MG63 (cell line): ENCODE data around the gene DGCR8. TPM values are rescaled to one million over a fixed set of nuclear protein-coding genes. Genes with fewer than 3 reads are reported as not detected.

Source experiments
- DNase-seq: peaks from one replicate; pipeline ENCODE4 v3.0.0-alpha.2; 2020
- H3K27me3 ChIP-seq: fragments of 250-450 bp; sonication (Bioruptor Pico); 2 replicates; pipeline ENCODE4 v1.5.1; 2020; ENCODE audit warnings: mild to moderate bottlenecking, moderate library complexity
- H3K36me3 ChIP-seq: fragments of 250-450 bp; sonication (Bioruptor Pico); 2 replicates; pipeline ENCODE4 v1.5.1; 2020; ENCODE audit warnings: mild to moderate bottlenecking, moderate library complexity
- H3K4me3 ChIP-seq: fragments of 250-450 bp; sonication (Bioruptor Pico); 2 replicates; pipeline ENCODE4 v1.5.1; 2020; ENCODE audit warnings: mild to moderate bottlenecking, moderate library complexity
- H3K9me3 ChIP-seq: fragments of 250-450 bp; sonication (Bioruptor Pico); 2 replicates; pipeline ENCODE4 v1.5.1; 2020; ENCODE audit warnings: mild to moderate bottlenecking, moderate library complexity
- total RNA-seq: library from RNA; depleted of rRNA; stranded (reverse); fragments of >200 nt; shearing (Covaris generic); gene quantifications from 2 replicates; pipeline ENCODE4 v1.2.3, GENCODE V29; 2014; ENCODE audit warnings: low replicate concordance

Gene DGCR8
- total RNA-seq, 1 experiment from 2014 or later: 31.0 TPM

DNA sequence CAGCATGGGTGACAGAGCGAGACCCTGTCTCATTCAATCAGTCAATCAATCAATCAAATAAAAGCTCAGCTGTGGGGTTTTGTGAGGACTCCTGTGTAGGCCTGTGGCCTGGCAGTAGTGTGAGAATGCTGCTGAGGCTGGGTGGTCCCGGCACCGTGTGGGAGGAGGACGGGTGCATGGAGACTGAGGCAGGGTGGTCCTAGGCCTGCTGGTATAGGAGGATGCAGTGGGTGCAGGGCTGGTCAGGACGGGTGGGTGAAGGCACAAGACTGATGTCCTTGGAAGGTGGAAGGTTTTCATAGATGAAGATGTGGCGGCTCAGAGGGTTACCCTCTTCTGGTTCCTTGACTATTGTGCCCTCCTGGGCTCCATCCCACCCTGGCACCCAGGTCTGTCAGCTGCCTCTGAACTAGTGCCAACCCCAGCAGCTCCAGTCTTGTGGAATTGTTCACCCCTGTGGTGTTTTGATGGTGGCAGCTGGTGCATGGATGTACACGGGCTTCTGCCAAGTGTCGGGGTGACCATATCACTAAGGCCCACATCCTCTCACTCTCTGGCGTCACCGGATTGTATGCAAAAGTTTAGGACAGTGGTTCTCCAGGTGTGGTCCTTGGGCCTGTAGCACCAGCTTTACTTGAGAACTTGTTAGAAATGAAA, 35.4 kb upstream of the DGCR8 start:
- Histone ChIP-seq H3K36me3 (peaks cover 14% of the 10 kb centered on the region), H3K27me3 (no peaks in the 10 kb centered on the region), H3K9me3 (no peaks in the 10 kb centered on the region), H3K4me3 (no peak overlapping the region)
- no peak for DNase-seq

DNA sequence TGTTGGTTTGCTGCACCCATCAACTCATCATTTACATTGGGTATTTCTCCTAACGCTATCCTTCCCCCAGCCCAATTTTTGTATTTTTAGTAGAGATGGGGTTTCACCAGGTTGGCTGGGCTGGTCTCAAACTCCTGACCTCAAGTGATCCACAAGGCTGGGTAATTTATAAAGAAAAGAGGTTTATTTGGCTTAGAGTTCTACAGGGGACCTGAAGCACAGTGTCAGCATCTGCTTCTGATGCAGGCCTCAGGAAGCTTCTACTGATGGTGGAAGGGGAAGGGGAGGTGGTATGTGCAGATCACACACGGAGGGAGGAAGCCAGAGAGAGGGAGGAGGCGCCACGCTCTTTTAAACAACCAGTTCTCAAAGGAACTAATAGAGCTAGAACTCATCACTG, 33.3 kb upstream of the DGCR8 start:
- H3K27me3 ChIP-seq: no peaks in the 10 kb centered on the region
- no peaks in the 10 kb centered on the region for H3K9me3 ChIP-seq
- peaks cover 15% of the 10 kb centered on the region for H3K36me3 ChIP-seq
- no peak for DNase-seq
- no peak overlapping the region for H3K4me3 ChIP-seq

DNA sequence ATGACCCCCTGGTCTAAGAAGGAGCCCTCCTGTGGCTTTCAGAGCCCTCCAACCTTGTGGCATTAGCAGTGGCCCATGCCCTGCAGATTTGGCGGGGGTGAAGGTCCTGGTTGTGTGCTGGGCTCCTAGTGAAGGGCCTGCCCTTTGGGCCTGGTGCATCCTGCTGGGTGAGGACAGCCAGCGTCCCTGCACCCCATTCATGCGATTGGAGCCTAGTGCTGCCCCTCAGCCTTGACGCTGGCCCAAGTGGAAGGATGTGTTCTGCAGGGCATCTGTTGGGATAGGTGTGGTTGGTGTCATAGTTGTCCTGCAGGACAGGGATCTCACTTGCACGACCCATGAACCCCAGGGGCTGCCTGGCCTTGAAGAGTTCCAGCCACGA, 28.1 kb upstream of the DGCR8 start:
- DNase-seq: no peak
- Histone ChIP-seq H3K9me3 (no peaks in the 10 kb centered on the region), H3K27me3 (no peaks in the 10 kb centered on the region), H3K4me3 (no peak overlapping the region), H3K36me3 (peaks cover 11% of the 10 kb centered on the region)

DNA sequence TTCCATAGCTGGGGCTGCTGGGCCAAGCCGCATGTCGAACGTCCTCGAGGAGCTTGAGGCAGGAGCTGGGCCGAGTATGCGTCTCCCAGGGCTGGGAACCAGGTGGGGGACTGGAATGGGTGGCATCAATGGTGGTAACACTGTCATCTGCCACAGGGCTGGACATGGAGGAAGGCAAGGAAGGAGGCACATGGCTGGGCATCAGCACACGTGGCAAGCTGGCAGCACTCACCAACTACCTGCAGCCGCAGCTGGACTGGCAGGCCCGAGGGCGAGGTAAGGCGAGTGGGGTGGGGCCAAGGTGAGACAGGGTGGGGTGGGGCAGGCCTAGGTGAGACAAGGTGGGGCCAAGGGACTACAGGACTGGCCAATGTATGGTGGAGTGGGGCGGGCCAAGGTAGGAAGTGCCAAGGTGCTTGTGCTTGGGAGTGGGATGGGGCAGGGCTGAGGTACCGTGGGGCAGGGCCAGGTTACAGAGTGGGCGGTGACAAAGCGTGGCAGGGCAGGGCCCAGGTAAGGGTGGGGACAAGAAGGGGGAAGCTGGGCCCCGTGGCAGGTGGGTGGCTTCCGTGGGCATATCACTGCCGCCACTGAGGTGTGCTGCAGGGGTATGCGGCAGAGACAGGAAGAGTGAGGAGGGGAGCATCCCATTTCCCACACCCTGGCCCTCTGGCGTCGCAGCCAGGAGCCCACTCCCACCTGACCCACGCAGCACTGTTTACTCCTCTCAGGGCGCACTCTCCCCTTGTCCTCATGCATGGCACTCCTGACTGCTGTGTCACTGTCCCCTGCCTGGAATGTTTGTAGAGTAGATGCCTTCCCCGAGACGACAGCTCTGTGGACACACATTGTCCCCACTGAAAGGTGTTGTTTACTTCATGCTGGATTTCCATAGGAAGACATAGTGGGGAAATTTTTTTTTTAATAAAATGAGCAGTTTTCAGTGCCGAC, 27.5 kb upstream of the DGCR8 start:
- Histone ChIP-seq H3K27me3 (no peaks in the 10 kb centered on the region), H3K9me3 (no peaks in the 10 kb centered on the region), H3K4me3 (no peak overlapping the region), H3K36me3 (peaks cover 7% of the 10 kb centered on the region)
- no peak for DNase-seq

DNA sequence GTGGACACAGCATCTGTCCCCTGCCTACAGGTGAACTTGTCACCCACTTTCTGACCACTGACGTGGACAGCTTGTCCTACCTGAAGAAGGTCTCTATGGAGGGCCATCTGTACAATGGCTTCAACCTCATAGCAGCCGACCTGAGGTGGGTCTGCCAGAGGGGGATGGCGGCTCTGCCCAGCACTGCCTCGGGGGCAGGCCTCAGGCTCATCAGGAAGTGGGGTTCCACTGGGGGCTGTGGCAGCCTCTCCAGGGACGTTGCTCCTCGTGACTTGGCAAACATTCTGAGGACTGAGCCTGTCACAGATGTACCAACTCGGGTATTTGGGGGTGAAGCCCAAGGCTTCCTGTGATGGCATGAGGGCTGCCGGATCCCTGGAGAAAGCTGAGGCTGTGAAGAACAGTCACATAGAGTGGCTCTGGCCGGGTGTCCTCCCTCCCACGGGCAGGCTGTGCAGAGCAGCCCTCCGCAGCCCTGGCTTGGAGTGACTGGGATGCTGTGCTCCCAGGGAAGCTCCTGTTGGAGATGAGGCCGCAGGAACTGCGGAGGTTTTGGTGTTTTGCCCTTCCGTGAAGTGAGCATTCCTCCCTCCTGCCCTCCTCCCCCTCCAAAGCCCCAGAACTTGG, 26.5 kb upstream of the DGCR8 start:
- Histone ChIP-seq H3K36me3 (peaks cover 3% of the 10 kb centered on the region), H3K4me3 (no peak overlapping the region), H3K9me3 (no peaks in the 10 kb centered on the region), H3K27me3 (no peaks in the 10 kb centered on the region)
- DNase-seq: no peak

DNA sequence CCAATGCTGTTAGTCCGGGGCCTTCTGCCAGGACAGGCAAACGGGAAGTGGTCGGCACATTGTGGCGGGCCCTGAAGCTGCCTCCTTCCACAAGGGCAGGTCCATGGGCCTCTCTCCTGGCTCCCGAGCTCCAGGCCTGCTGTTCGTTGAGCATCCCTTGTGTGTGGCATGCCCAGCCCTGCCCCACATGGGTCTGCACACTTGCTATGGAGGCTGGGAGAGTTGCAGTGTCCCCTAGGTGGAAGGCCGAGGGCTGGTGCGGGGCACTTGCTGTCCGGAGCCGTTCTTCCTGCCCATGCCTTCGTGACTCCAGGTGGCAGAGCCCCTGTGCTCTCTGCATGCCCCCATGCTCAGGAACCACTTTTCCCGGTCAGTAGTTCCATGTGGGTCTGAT, 26.0 kb upstream of the DGCR8 start:
- Histone ChIP-seq H3K4me3 (no peak overlapping the region), H3K36me3 (peaks cover 3% of the 10 kb centered on the region), H3K27me3 (no peaks in the 10 kb centered on the region), H3K9me3 (no peaks in the 10 kb centered on the region)
- DNase-seq: no peak

DNA sequence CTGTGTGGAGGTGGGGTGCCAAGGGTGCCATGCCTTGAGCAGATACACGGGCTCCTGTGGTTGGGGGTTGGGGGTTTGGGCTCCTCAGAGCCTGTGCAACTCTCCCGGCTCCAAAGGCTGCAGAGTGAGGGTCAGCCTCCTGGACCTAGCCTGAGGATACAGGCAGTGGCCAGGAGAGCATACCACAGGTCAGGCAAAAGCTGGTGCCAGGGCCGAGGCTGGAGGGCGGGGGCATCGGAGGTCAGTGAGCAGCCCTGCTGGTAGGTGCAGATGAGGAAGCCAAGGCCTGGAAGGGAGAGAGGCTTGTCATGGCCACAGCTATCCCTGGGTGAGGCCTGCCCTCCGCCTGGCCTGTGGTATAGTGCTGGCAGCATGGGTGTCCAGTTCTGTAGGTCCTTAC, 25.6 kb upstream of the DGCR8 start:
- Histone ChIP-seq H3K9me3 (no peaks in the 10 kb centered on the region), H3K27me3 (no peaks in the 10 kb centered on the region), H3K36me3 (peaks cover 3% of the 10 kb centered on the region), H3K4me3 (no peak overlapping the region)
- DNase-seq: no peak

DNA sequence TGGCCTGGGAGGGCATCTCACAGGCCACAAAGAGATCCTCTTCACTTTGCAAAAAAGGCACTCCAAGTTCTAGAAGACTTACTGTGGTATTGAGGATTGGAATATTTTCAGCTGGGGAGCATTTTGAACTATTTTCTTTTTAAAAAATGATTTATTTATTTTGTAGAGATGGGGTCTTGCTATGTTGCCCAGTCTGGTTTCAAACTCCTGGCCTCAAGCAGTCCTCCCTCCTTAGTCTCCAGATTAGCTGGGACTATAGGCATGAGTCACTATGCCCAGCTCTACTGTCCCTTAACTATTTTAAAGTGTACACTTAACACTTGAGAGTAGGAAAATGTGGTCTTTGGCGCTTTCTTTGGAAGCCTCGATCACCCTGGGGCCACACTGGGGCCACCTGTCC, 24.9 kb upstream of the DGCR8 start:
- Histone ChIP-seq H3K36me3 (no peaks in the 10 kb centered on the region; the same call in 1 of the 2 replicates), H3K9me3 (no peaks in the 10 kb centered on the region), H3K4me3 (no peak overlapping the region), H3K27me3 (no peaks in the 10 kb centered on the region)
- no peak for DNase-seq

DNA sequence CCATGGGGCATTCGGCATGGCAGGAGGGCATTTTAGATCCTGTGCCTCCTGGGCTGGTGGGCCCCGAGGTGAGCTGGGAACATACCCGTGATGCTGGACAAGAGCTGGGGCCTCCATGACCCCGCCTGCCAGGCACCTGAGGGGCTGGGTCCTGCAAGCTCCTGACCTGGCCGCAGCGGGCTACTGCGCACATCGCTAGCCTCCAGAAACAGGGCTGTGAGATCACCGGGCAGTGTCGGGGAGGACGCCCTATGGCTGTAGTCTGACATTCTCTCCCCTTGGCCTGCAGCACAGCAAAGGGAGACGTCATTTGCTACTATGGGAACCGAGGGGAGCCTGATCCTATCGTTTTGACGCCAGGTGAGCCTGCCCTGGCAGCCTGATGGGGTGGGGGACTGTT, 24.4 kb upstream of the DGCR8 start:
- H3K36me3 ChIP-seq: no peaks in the 10 kb centered on the region; the same call in 1 of the 2 replicates
- H3K27me3 ChIP-seq: no peaks in the 10 kb centered on the region
- no peak overlapping the region for H3K4me3 ChIP-seq
- H3K9me3 ChIP-seq: no peaks in the 10 kb centered on the region
- no peak for DNase-seq

DNA sequence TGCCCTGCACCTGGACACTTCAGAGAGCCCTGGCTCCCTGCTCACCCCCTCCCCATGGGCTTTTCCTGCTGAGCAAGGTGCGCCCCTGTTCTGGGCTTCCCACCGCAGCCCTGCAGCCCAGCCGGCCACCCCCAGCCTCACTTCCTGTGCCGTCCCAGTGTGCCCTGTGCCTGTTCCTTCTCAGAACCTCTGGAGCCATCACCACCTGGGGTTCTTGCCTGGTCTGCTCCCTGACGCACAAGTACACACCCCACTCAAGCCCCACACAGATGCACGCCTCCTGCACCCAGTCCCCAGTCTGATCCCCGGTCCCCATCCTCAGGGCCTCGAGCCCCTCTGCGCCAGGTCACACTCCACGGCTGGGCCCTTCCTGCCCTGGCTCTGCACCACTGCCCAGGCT, 23.9 kb upstream of the DGCR8 start:
- no peaks in the 10 kb centered on the region for H3K9me3 ChIP-seq
- no peak overlapping the region for H3K4me3 ChIP-seq
- H3K27me3 ChIP-seq: no peaks in the 10 kb centered on the region
- no peak for DNase-seq
- no peaks in the 10 kb centered on the region; the same call in 1 of the 2 replicates for H3K36me3 ChIP-seq

DNA sequence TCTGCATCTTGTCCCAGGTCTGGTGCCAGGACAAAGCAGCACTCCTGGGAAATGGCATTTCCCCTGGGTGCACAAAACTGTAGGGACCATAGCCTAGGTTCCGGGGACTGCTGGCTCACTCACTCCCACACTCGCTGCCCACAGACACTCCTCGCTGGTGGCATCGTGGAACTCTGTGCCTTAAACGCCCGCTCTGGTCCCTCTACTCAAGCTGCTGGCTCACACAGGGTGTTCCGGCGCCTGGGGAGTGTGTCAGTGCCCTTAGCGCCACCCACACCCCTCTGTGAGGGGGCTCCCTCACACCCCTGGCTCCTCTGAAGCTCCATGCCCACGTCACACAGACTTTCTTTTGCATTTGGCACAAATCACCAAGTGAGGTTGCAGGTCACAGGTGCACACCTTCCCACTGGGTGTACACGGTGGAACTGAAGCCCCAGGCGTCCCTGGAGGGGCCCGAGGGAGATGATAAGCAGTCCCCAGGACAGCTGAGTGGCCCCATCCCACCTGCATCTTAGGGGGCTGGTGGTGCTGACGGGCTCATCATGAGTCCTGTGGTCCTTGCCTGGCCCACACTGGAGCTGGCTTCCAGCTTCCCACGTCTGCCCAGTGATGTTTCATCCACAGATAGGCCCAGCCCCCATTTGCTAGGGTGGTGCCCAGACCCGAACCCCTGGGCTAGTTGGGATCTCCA, 23.2 kb upstream of the DGCR8 start:
- no peak for DNase-seq
- H3K27me3 ChIP-seq: no peaks in the 10 kb centered on the region
- no peaks in the 10 kb centered on the region for H3K9me3 ChIP-seq
- H3K4me3 ChIP-seq: no peak overlapping the region
- peaks cover 6% of the 10 kb centered on the region; the same call in 1 of the 2 replicates for H3K36me3 ChIP-seq

DNA sequence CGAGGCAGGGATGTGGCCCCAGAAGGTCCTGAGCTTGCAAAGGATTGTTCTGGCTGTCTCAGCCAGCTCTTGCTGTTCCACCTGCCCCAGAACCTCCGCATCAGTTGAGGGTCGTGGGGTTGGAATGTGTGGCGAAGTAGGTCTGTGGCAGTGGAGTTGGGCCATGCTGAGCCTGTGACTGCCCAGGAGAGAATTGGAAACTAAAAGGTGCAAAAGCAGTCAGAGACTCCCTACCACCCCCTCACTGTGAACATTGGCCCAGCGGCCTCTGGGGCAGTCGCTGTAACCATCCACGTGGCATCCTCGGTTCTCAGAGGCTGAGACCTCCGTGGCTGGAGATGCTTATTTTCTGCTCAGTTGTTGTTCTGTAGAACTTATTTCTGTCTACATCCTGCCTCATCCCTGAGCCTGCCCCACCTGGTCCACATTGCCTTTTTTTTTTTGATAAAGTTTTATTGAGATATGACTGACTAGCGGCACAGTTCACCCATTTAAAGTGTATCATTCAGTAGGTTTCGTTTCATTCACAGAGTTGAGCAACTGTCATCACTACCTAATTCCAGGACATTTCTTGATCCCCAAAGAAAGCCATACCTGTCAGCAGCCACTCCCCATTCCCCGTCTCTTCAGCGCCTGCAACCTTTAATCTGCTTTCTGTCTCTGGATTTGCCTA, 22.3 kb upstream of the DGCR8 start:
- Histone ChIP-seq H3K4me3 (no peak overlapping the region), H3K36me3 (peaks cover 9% of the 10 kb centered on the region; the same call in 1 of the 2 replicates), H3K9me3 (no peaks in the 10 kb centered on the region), H3K27me3 (no peaks in the 10 kb centered on the region)
- DNase-seq: no peak

DNA sequence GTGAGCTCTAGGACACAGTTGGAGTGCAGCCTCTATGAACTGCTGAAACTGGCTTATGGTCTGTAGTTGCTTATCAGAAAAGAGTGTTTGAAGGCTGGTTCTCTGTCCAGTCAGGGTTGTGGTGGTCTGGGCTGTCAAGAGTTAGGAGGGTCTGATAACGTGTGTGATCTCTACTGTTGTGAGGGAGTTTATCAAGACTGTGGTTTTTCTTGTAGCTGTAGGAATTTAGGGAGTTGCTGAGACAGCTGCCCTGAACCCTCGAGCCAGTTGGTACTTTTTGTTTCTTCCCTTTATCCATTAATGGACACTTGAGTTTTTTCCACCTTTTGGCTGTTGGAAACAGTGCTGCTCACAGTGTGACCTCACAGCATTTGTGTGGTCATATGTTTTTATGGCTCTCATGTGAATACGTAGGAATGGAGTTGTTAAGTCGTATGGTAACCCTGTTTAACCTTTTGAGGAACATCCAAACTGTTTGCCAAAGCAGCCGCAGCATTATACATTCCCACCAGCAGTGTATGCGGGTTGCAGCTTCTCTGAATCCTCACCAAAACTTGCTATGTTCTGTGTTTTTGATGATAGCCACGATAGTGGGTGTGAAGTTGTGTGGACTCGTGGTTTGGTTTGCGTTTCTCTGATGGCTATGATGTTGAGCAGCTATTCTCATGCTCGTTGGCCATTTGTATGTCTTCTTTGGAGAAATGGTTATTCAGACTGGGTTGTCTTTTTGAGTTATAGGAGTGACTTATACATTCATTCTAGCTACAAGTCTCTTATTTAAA, 20.9 kb upstream of the DGCR8 start:
- Histone ChIP-seq H3K4me3 (no peak overlapping the region), H3K9me3 (no peaks in the 10 kb centered on the region), H3K27me3 (no peaks in the 10 kb centered on the region), H3K36me3 (peaks cover 11% of the 10 kb centered on the region; the same call in 1 of the 2 replicates)
- no peak for DNase-seq

DNA sequence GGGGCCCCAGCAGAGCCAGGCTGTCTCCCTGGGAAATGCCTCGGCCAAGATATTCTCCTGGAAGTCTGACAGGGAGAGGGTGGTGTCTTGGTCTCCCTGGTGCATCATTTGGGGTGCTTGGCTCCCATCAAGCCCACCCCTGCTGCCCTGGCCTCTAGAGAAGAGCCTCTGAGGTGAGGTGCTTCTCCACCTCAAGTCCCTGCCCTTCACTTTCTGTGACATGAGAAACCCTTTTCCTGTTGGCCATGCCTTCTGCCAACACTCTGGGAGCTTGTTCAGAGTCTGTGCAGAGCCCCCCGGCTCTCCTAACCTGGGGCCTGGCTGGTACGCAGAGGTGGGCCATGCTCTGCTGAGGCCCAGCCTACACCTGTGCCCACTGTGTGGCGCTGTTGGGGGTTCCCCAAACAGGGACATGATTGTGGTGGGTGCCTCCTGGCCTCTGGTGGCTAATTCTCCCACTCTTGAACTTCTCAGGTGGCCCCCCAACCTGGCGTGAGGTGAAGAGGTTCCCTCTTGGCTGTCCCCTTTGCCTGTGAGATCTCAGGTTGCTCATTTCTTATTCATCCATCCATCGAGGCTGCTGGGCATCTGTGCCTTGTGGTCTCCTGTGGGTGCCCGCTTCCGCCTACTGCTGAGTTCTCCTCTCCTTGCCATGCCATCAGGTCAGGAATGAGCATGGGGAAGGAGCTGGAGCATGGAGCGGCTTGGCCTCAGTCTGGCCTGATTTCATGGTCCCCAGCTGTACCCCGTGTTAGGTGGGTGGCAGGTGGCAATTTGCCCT, 19.2 kb upstream of the DGCR8 start:
- H3K36me3 ChIP-seq: peaks cover 11% of the 10 kb centered on the region; the same call in 1 of the 2 replicates
- H3K4me3 ChIP-seq: no peak overlapping the region
- no peaks in the 10 kb centered on the region for H3K9me3 ChIP-seq
- no peaks in the 10 kb centered on the region for H3K27me3 ChIP-seq
- no peak for DNase-seq

DNA sequence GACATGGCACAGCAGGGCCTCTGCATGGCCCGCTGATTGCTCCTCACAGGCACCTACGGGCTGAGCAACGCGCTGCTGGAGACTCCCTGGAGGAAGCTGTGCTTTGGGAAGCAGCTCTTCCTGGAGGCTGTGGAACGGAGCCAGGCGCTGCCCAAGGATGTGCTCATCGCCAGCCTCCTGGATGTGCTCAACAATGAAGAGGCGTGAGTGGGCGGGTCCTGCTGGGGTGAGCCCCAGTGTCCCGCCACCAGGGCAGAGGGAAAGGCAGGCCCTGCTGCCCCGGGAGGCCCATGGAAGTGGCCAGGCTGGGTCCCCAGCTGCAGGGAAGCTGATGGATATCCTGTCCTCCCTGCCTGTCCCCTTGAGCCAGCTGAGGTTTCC, 18.6 kb upstream of the DGCR8 start:
- no peaks in the 10 kb centered on the region for H3K9me3 ChIP-seq
- DNase-seq: peak; percentile 57
- no peak overlapping the region for H3K4me3 ChIP-seq
- peaks cover 11% of the 10 kb centered on the region; the same call in 1 of the 2 replicates for H3K36me3 ChIP-seq
- H3K27me3 ChIP-seq: no peaks in the 10 kb centered on the region
